CD14-positive monocyte (primary cell): ENCODE data around the gene ABCC3. TPM values are rescaled to one million over a fixed set of nuclear protein-coding genes. Genes with fewer than 3 reads are reported as not detected.

Experiments used
- DNase-seq, 3 donors: peaks; one replicate each; pipeline ENCODE4 v3.0.0-alpha.2; 2011 to 2022
- H2AFZ ChIP-seq: 2 replicates; pipeline ENCODE4 v1.6.0; 2012; ENCODE audit warnings: mild to moderate bottlenecking, low read depth, low read length, inconsistent platforms; ENCODE audit not compliant: insufficient read depth, poor library complexity, severe bottlenecking
- H3K27ac ChIP-seq, 2 donors: 1 replicate in 1 of 2; 2 replicates in 1 of 2; pipeline ENCODE4 v1.5.1; 2012 to 2013; ENCODE audit warnings: low read length in 2 of 2, control low read depth in 1 of 2, inconsistent platforms in 1 of 2, low read depth in 1 of 2, mild to moderate bottlenecking in 1 of 2
- H3K27me3 ChIP-seq, 2 donors: one replicate each; pipeline versions ENCODE4 v1.6.0 to v1.6.1; 2011 to 2013; ENCODE audit warnings: low read length in 2 of 2; ENCODE audit not compliant: control insufficient read depth in 2 of 2, insufficient read depth in 2 of 2
- H3K36me3 ChIP-seq, 2 donors: replicated peaks in 1 of 2; 1 replicate in 1 of 2; 2 replicates in 1 of 2; pipeline versions ENCODE4 v1.5.1 to v1.6.1; 2012 to 2013; ENCODE audit warnings: low read length in 2 of 2, control low read depth in 1 of 2, inconsistent platforms in 1 of 2, mild to moderate bottlenecking in 1 of 2; ENCODE audit not compliant: insufficient read depth in 2 of 2, control insufficient read depth in 1 of 2
- H3K4me1 ChIP-seq, 2 donors: 1 replicate in 1 of 2; 2 replicates in 1 of 2; pipeline versions ENCODE4 v1.5.1 to v1.6.1; 2012 to 2013; ENCODE audit warnings: low read length in 2 of 2, control low read depth in 1 of 2, inconsistent platforms in 1 of 2, mild to moderate bottlenecking in 1 of 2, moderate library complexity in 1 of 2; ENCODE audit not compliant: insufficient read depth in 2 of 2, control insufficient read depth in 1 of 2
- H3K4me2 ChIP-seq: replicated peaks from 2 replicates; pipeline ENCODE3; 2012; ENCODE audit warnings: low read length, moderate library complexity, mild to moderate bottlenecking; ENCODE audit not compliant: poor library complexity, severe bottlenecking; ENCODE audit errors: extremely low read depth
- H3K4me3 ChIP-seq, 3 experiments: fragments of 200-600 bp in 1 of 3; sonication (generic) in 1 of 3; replicated peaks in 1 of 3; 1 replicate in 2 of 3; 2 replicates in 1 of 3; pipeline ENCODE4 v1.5.1; 2011 to 2013; ENCODE audit warnings: low read length in 3 of 3, mild to moderate bottlenecking in 3 of 3, control low read depth in 2 of 3, low read depth in 2 of 3, inconsistent platforms in 1 of 3, moderate library complexity in 1 of 3
- H3K79me2 ChIP-seq: 2 replicates; pipeline ENCODE4 v1.6.0; 2012; ENCODE audit warnings: mild to moderate bottlenecking, control low read depth, inconsistent platforms, low read length, moderate library complexity; ENCODE audit not compliant: insufficient read depth
- H3K9ac ChIP-seq: 2 replicates; pipeline ENCODE4 v1.6.0; 2017; ENCODE audit warnings: low read length, mild to moderate bottlenecking; ENCODE audit not compliant: insufficient read depth, poor library complexity, severe bottlenecking
- H3K9me3 ChIP-seq, 2 donors: replicated peaks in 1 of 2; 1 replicate in 1 of 2; 2 replicates in 1 of 2; pipeline versions ENCODE4 v1.5.1 to v1.6.1; 2012 to 2013; ENCODE audit warnings: low read length in 2 of 2, control low read depth in 1 of 2; ENCODE audit not compliant: control insufficient read depth in 1 of 2, insufficient read depth in 1 of 2
- H4K20me1 ChIP-seq: 2 replicates; pipeline ENCODE4 v1.6.0; 2012; ENCODE audit warnings: mild to moderate bottlenecking, low read length, control low read depth, moderate library complexity; ENCODE audit not compliant: insufficient read depth
- H3K27ac Mint-ChIP-seq, 7 donors: one replicate each; pipeline ENCODE4 v1.8.0; 2020; ENCODE audit warnings: mild to moderate bottlenecking in 7 of 7, mixed read lengths in 7 of 7, moderate library complexity in 6 of 7, inconsistent platforms in 2 of 7
- H3K27me3 Mint-ChIP-seq, 3 donors: one replicate each; pipeline ENCODE4 v1.8.0; 2021 to 2022; ENCODE audit warnings: low read depth in 3 of 3, mild to moderate bottlenecking in 3 of 3, mixed read lengths in 3 of 3, moderate library complexity in 3 of 3, inconsistent platforms in 1 of 3
- H3K36me3 Mint-ChIP-seq, 2 donors: one replicate each; pipeline ENCODE4 v1.8.0; 2020; ENCODE audit warnings: mixed read lengths in 2 of 2, inconsistent platforms in 1 of 2, mild to moderate bottlenecking in 1 of 2
- H3K4me1 Mint-ChIP-seq: one replicate; pipeline ENCODE4 v1.8.0; 2020; ENCODE audit warnings: mild to moderate bottlenecking, mixed read lengths
- H3K4me3 Mint-ChIP-seq, 2 donors: one replicate each; pipeline ENCODE4 v1.8.0; 2020; ENCODE audit warnings: mild to moderate bottlenecking in 2 of 2, mixed read lengths in 2 of 2, moderate library complexity in 1 of 2
- H3K9me3 Mint-ChIP-seq, 7 donors: one replicate each; pipeline ENCODE4 v1.8.0; 2020 to 2022; ENCODE audit warnings: mixed read lengths in 7 of 7, mild to moderate bottlenecking in 6 of 7, moderate library complexity in 6 of 7, inconsistent platforms in 2 of 7
- CTCF ChIP-seq: fragments of 200-600 bp; IDR thresholded peaks from one replicate; pipeline ENCODE4 v1.8.0; 2022; ENCODE audit warnings: antibody characterized with exemption, mild to moderate bottlenecking
- WGBS: methylation state at CpG from one replicate; pipeline ENCODE4 v1.1.5; 2013; ENCODE audit warnings: missing lambda C conversion rate; ENCODE audit not compliant: insufficient coverage; 5-methylcytosine and 5-hydroxymethylcytosine counted together
- intact Hi-C, 2 donors: fragments of 100-400 bp; cut with micrococcal nuclease; formaldehyde crosslinking; loops; one replicate each; pipeline versions ENCODE4 v1.15.0 to v1.15.1; 2023
- polyA plus RNA-seq, 3 donors: library from polyadenylated mRNA; depleted of rRNA in 1 of 3; unstranded in 2 of 3; stranded (reverse) in 1 of 3; fragments of 300-500 nt in 2 of 3; fragments of >200 nt in 1 of 3; fragmentation: Illumina TruSeq in 2 of 3; gene quantifications; 1 replicate in 2 of 3; 2 replicates in 1 of 3; pipeline ENCODE4 v1.2.3, GENCODE V29; 2012 to 2021

ABCC3 gene
- polyA plus RNA-seq, 3 donors: 2.7 to 74.5 (median 11.4) TPM

- peaks cover 12 to 15% of the 10 kb centered on the region in 2 donors for H3K36me3 Mint-ChIP-seq
- H3K36me3 ChIP-seq: no peaks in the 10 kb centered on the region
- H3K79me2 ChIP-seq: no peaks in the 10 kb centered on the region
- no peaks in the 10 kb centered on the region for H3K9me3 ChIP-seq
- H2AFZ ChIP-seq: no peak overlapping the region
- H3K4me1 ChIP-seq: peaks cover 37 to 61% of the 10 kb centered on the region in 2 donors
- 100% methylated on average over 1 of the region's 3 CpGs for WGBS
- intact Hi-C loops: no loop called here
- H3K27me3 Mint-ChIP-seq: peaks cover 49 to 74% (median 55%) of the 10 kb centered on the region in 3 donors
- peak overlapping the region; percentile 59 for H3K9ac ChIP-seq
- peaks cover 2 to 60% of the 10 kb centered on the region in 2 donors for H3K27me3 ChIP-seq
- peak overlapping the region in 2 of 3 experiments; percentile 40 to 80 for H3K4me3 ChIP-seq
- H3K4me2 ChIP-seq: peak overlapping the region; percentile 76
- peaks cover 0 to 11% (median 0%) of the 10 kb centered on the region in 7 donors for H3K9me3 Mint-ChIP-seq
- H3K4me3 Mint-ChIP-seq: peak overlapping the region; percentile 40 to 81
- TF ChIP-seq CTCF: no peak
- no peak overlapping the region for H3K27ac Mint-ChIP-seq
- H3K27ac ChIP-seq: no peak overlapping the region
- H4K20me1 ChIP-seq: peaks cover 17% of the 10 kb centered on the region
- peaks cover 61% of the 10 kb centered on the region for H3K4me1 Mint-ChIP-seq
- no peak for DNase-seq
Measured at GRCh38 chr17:50635732-50635981, 976 bp downstream of the ABCC3 start.

GRCh38 chr17:50635982-50636803 lies 1.5 kb downstream of the ABCC3 start:
- Histone ChIP-seq H2AFZ (no peak overlapping the region), H3K4me3 (peak overlapping the region in 1 of 3 experiments; percentile 80), H3K4me1 (peaks cover 42 to 67% of the 10 kb centered on the region in 2 donors), H3K9ac (no peak overlapping the region), H3K27ac (no peak overlapping the region), H3K79me2 (no peaks in the 10 kb centered on the region), H3K27me3 (peaks cover 2 to 60% of the 10 kb centered on the region in 2 donors), H3K4me2 (peak overlapping the region; percentile 76), H4K20me1 (peaks cover 17% of the 10 kb centered on the region), H3K36me3 (no peaks in the 10 kb centered on the region), H3K9me3 (no peaks in the 10 kb centered on the region)
- peaks cover 0 to 11% (median 0%) of the 10 kb centered on the region in 7 donors for H3K9me3 Mint-ChIP-seq
- no peak for TF ChIP-seq CTCF
- peaks cover 12 to 15% of the 10 kb centered on the region in 2 donors for H3K36me3 Mint-ChIP-seq
- no peak overlapping the region for H3K27ac Mint-ChIP-seq
- peak overlapping the region; percentile 40 to 81 for H3K4me3 Mint-ChIP-seq
- H3K4me1 Mint-ChIP-seq: peaks cover 66% of the 10 kb centered on the region
- peaks cover 47 to 69% (median 53%) of the 10 kb centered on the region in 3 donors for H3K27me3 Mint-ChIP-seq
- WGBS: 98% methylated on average over 5 of the region's 9 CpGs
- intact Hi-C loops: no loop called here
- DNase-seq: no peak
